MM.1S (cell line): ENCODE data around the gene JAML.

Experiments
- CTCF ChIP-seq: fragments of 300-600 bp; sonication (generic); IDR thresholded peaks from 2 replicates; pipeline ENCODE4 v1.5.1; 2016; ENCODE audit warnings: antibody characterized with exemption, low read length, mixed read lengths
- EZH2 ChIP-seq: fragments of 300-600 bp; sonication (generic); optimal IDR thresholded peaks from 2 replicates; pipeline ENCODE3; 2017; ENCODE audit warnings: low read depth, mild to moderate bottlenecking, antibody characterized with exemption, low read length, mixed read lengths

- TF ChIP-seq CTCF = no peak
- no peak for TF ChIP-seq EZH2
Observed at GRCh38 chr11:118170231-118170630, 54.6 kb downstream of the JAML start.
